HG03571 (cell line): ENCODE results near the gene PPP3CB.

ENCODE experiments used
- ATAC-seq: cut with Tn5 transposase; IDR thresholded peaks from one replicate; pipeline ENCODE4 v1.9.1; 2021; ENCODE audit not compliant: unreplicated experiment

PPP3CB gene

GRCh38 chr10:73485320-73485719, 10.5 kb downstream of the PPP3CB start:
- ATAC-seq: no peak

GRCh38 chr10:73480158-73480557, 15.7 kb downstream of the PPP3CB start:
- no peak for ATAC-seq

DNA sequence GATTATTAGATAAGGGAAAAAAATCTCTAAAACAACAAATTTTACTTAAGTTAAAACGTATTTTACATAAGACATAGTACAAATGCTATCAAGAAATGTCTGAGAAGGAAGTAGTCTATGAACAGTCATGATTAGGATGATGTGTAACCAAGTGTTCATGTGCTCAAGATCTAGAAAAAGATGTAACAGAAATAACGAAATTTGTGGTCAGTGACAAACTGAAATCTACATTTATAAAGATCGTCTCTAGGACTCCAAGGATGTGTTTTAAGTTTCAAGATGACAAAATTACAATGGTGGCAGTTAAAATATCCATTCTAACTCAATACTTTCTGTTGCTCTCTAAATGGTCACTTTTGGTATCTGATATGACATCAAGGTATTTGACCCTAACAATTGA, 17.2 kb downstream of the PPP3CB start:
- ATAC-seq: no peak

- no peak for ATAC-seq
These were observed 24.6 kb downstream of the PPP3CB start for GRCh38 chr10:73471226-73471625.

- ATAC-seq: no peak
These were observed 26.2 kb downstream of the PPP3CB start for GRCh38 chr10:73469579-73469978.

- no peak for ATAC-seq
These were observed 28.6 kb downstream of the PPP3CB start for GRCh38 chr10:73467206-73467605.

DNA sequence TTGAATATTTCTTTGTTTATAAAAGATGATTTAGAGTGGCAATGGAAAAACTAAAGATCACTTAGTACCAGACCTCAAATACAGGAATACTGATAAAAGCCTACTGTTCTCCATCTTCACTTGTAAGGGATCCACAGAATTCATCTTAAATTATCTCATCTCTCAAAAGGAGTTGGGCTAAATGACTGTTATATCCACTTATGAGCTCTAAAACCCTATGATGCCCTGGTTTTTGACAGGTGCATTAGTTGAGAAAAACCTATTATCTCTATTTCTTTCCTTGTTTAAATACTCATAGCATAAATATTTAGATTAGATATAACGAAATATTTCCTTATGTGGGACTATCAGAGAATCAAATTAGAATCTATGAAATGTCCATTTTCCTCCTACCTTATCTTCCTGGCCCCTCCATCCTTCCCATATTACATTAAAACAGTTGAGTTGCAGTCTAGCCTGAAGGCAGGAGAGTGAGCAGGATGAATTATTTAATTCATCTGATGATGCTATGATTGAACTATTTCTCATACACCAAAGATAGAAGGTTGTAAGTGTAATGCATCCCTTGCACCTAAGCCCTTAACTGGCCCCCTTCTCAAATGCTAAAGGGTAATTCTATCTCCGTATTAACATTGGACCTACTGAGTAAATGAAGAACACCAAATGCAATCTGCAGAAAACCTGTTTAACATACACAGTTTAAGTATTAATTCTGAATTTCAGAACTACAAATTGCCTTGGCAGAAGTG, 29.7 kb downstream of the PPP3CB start:
- no peak for ATAC-seq

DNA sequence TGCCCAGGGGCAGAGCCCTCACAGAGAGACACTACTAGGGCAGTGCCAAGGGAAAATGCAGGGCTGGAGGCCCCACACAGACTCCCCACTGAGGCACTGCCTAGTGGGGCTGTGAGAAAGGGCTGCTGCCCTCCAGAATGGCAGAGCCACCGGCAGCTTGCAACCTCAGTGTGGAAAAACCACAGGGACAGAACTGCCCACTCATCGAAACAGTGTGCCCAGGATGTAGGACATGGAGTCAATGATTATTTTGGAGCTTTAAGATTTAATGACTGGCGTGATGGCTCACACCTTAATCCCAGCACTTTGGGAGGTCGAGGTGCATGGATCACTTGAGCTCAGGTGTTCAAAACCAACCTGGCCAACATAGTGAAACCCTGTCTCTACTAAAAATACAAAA, 34.9 kb downstream of the PPP3CB start:
- no peak for ATAC-seq

GRCh38 chr10:73459683-73460314, 36.0 kb downstream of the PPP3CB start:
- no peak for ATAC-seq

DNA sequence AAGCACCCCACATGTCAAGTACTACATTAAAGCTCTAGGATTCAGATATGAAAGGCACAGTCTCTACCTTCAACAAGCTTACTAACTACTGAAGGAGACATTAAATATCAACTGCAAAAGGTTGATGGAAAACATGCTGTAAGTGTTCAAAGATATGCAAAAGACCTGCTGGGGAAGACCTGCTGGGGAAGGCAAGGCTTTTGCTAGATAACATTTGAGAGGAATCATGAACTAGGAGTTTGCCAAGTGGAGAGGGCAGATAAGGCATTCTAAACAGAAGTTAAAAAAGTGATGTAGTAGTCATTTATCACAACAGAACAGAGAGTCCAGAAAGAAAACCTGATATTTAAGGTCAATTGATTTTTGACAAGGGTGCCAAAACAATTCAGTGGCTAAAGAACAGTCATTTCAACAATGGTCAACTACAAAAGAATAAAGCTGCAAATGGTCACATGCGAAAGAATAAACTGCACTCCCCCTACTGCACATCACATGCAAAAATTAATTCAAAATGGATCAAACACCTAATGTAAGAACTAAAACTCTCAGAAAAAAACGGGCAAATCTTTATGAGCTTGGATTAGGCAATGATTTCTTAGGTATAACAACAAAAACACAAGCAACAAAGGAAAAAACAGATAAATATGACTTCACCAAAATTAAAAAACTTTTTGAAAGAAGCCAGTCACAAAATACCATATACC, 39.5 kb downstream of the PPP3CB start:
- ATAC-seq: no peak

GRCh38 chr10:73449113-73449512, 46.7 kb downstream of the PPP3CB start:
- ATAC-seq: no peak

- ATAC-seq: no peak
These were observed 47.4 kb downstream of the PPP3CB start for GRCh38 chr10:73448384-73448783.

GRCh38 chr10:73446926-73447325, 48.9 kb downstream of the PPP3CB start:
- no peak for ATAC-seq

- ATAC-seq: no peak
These were observed 51.4 kb downstream of the PPP3CB start for GRCh38 chr10:73444457-73444856.

GRCh38 chr10:73439605-73440312, 56.1 kb downstream of the PPP3CB start:
- ATAC-seq: no peak

DNA sequence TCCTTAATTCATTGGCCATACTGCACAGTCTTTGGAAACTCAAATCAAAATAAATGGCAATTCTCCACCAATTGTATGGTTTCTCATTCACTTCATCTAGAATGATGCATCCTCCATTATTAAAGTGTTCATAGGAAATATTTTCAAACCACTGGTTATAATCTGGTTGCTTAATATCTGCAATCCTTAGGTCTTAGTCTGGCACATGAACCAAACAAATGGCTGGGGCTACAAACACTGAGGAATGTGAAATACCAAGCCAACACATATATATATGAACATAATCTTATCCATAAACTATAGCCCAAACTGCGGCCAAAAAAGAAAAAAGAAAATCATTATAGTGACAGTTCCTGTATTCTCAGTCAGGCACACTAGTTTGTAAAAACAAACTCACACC, 56.8 kb downstream of the PPP3CB start:
- no peak for ATAC-seq

DNA sequence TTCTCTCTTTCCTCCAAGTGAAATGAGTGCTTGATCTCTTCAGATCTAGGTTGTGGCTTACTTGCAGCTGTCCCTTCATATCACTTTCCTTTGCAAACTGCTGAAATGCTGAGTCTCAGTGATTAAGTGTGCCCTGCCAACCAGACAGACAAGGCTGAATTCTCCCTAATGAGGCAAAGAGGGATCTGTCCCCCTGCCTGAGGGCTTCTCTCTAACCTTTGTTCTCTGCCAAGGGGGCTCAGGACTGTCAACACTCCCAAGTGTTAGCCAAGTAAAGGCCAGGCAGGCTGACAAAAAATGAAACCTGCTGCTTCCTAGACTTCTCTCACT, 62.3 kb downstream of the PPP3CB start, which contains the start of gene MSS51:
Gene MSS51 (minus strand): TSS at position 24 of the 330 bp plus-strand sequence. CDS start 5,277 bp downstream, outside the sequence.
- ATAC-seq: no peak

DNA sequence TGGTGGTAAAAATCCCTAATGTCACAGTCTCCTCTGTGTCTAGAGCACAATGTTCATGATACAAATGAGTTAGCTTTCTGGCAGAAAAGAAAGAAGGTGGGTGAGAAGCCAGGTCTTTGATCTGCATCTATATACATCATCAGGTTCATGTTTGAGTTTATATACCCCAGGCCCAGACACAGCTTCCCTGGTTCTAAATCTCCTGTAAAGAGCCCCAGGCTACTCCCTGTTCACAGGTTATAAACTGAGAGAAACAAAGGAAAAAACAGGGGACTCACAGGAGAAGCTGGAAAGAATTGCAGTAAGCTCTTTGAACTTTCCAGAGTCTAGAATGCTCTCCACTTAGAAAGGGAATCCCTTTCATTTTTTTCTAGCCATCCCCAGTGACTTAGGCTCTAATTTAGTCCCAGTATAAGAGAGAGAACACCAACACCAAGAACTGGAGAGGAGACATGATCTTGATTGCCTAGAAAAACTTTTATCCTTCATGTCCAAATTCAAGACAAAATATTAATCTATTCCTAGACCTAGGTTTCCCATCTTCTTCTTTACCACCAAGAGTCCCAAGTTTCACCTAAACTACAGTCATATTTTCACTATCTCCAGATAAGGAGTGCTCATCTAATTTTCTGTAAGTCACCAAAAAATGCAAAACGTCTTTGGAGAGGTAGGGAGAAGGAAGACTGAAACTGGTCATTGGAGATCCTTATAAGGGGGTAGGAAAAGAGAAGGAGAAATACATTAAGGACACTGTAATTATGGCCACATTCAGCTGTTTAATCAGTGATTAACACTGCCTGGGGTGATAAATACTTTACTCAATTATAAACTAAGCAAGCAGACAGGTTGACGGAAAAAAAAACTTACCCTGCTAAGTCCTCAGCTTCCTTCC, 62.9 kb downstream of the PPP3CB start:
- no peak for ATAC-seq

GRCh38 chr10:73426318-73426717, 69.5 kb downstream of the PPP3CB start:
- no peak for ATAC-seq

- ATAC-seq: no peak
These were observed 71.3 kb downstream of the PPP3CB start for GRCh38 chr10:73424478-73424877.

GRCh38 chr10:73423309-73423708, 72.5 kb downstream of the PPP3CB start:
- ATAC-seq: no peak
